HG02885 (cell line): Measurements from ENCODE around the gene TCEA2.

Experiments used
- ATAC-seq: cut with Tn5 transposase; IDR thresholded peaks from one replicate; pipeline ENCODE4 v1.9.1; 2021; ENCODE audit warnings: mild to moderate bottlenecking; ENCODE audit not compliant: unreplicated experiment, poor library complexity

The TCEA2 gene

DNA sequence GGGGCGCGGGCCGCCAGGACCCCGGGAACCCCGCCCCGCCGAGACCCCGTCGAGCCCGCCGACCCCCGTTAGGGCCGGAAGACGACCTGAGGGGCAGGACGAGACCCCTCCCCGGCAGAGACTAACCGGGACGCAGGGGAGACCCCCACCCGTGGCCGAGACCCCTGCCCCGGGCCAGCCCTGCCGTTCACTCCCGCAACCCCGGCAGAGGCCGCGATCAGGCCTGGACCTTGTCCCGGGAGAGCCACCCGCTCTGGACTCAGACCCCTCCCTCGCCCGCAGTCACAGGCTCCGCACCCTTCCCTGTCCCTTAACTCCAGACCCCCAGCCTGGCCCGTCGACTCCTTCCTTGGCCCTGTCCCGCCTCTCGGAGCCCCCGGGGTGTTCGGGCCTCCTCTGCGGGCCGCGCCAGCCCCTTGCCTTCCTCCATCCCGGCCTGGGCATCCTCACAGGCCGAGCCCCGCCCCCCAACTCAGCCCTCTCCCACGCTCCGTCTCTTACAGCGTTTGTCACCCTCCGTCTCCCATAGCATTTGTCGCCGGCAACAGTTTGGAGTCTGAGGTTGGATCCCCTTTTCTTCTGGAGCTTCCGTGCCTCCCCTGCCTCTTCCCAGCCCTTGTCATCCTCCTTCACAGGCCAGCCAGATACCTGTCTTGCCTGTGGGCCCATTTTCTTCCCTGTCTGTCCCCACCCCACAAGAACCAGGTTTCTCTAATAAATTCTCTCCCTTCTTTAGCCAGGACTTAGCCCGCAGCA lies 569 bp downstream of the TCEA2 start:
- no peak for ATAC-seq

DNA sequence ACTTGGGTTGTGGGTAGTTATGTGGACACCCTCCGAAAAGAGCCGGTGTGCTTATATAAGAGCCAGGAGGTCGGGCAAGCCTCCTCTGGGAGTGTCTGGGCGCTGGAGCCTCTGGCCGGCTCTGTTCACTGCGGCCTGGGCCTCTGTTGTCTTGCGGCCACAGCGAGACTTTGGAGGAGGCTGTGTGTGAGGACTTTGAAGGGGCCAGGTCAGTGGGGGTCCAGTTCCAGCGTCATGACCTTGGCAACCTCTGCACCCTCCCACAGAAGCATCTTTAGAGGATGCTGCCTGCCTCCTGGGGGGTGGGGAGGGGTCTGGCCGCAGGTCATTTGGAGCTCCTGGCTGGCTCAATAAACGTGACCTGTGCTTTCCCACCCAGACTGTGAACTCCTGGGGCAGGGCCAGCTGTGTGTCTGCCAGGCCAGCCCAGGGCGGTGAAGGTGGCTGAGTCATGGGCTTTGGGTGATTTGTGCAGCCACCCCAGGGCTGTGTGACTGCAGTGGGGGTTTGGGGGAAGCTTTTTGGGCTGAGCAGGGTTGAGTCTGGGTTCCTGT lies 1.2 kb downstream of the TCEA2 start:
- ATAC-seq, result no peak

- ATAC-seq, result no peak
Observed at GRCh38 chr20:64065062-64065973, 2.3 kb downstream of the TCEA2 start.

- no peak for ATAC-seq
Observed at GRCh38 chr20:64065974-64066343, 3.0 kb downstream of the TCEA2 start.

DNA sequence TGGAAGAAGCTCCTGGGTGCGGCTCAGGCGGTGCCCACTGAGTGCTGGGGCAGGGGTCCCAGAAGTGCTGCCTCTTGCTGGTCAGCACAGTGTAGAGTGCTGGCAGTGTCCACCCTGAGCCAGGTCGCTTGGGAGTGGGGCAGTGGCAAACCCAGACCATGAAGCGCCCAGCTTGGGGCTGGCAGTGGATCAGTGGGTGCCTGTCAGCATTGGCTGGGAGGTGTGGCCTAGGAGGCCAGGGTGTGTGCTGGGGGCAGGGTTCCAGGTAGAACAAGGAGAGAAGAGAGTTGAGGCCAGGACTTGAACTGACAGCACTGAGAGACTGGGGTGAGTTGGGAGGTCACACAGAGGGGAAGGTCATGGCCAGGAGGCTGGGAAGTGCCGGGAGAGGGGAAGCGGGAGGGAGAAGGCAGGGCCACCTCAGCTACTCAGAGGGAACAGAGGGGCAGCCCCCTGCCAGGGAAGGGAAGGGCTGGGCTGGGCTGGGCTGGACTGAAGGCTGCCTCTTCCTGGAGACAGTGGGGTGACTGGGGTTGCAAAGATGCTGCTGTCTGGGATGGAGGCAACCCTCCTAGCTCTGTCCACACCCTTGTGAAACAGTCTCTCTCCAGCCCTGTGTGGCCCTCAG lies 4.1 kb downstream of the TCEA2 start:
- ATAC-seq, result no peak

- ATAC-seq, result no peak
Observed at GRCh38 chr20:64067733-64068307, 4.8 kb downstream of the TCEA2 start.

GRCh38 chr20:64068386-64069208 lies 5.6 kb downstream of the TCEA2 start:
- no peak for ATAC-seq

GRCh38 chr20:64069209-64069613 lies 6.2 kb downstream of the TCEA2 start:
- ATAC-seq, result no peak

GRCh38 chr20:64069614-64070243 lies 6.7 kb downstream of the TCEA2 start:
- no peak for ATAC-seq

GRCh38 chr20:64070244-64070993 lies 7.4 kb downstream of the TCEA2 start:
- ATAC-seq, result no peak

- no peak for ATAC-seq
Observed at GRCh38 chr20:64071341-64072332, 8.6 kb downstream of the TCEA2 start.

DNA sequence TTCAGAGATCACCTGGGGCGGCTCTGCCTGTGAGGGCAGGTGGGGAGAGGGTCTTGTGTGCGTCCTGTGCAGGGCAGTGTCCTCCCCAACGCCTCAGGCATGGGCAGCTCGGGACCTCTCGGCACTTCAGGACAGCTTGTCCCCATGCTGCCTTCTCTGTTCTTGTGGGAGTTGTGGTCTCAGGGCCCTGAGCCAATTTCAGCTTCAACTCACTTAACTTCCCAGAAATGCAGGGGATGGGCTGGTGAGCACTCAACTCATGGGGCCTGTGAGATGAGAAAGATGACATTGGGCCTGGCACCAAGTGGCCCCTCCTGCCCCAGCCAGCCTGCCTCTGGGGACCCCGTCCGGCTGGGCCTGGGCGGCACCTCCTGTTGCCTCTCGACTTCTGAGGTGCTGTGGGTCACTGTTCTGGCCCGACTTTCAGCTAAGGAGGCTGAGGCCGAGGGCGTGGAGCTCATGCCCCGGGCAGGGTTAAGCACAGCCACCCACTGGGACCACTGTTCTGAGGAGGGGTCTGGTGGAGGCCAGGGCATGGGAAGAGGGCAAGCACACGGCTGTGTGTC lies 9.6 kb downstream of the TCEA2 start:
- no peak for ATAC-seq

DNA sequence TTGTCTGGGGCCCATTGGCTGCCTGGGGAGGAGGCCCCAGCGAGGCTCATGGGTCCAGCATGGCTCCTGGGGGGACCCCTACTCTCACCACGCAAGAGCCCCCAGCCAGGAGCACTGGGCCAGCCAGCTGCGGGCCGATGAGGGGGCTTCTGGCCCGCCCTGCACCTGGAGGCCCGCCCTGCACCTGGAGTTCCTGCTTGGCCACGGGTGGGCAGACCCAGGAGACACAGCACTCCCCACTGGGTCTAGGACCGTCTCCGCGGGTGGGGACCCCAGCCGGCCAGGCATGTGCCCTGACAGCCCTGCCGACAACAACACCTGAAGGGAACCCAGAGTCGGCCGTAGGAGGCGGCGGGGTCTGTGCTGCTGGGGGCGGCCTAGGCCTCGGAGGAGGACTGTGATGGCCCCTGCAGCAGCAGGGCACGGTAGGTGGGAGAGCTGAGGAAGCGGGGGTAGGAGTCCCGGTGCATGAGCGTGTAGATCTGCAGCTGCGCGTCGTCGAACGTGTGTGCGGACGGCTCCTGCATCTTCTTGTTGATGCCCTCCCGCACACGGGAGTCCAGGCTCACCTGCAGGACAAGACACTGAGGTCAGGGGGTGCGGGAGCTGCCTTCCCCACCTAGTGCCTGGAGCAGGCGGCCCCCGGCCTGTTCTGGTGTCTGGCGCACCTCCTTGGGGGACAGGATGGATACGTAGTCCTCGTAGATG lies 10.6 kb downstream of the TCEA2 start:
- ATAC-seq, result no peak

DNA sequence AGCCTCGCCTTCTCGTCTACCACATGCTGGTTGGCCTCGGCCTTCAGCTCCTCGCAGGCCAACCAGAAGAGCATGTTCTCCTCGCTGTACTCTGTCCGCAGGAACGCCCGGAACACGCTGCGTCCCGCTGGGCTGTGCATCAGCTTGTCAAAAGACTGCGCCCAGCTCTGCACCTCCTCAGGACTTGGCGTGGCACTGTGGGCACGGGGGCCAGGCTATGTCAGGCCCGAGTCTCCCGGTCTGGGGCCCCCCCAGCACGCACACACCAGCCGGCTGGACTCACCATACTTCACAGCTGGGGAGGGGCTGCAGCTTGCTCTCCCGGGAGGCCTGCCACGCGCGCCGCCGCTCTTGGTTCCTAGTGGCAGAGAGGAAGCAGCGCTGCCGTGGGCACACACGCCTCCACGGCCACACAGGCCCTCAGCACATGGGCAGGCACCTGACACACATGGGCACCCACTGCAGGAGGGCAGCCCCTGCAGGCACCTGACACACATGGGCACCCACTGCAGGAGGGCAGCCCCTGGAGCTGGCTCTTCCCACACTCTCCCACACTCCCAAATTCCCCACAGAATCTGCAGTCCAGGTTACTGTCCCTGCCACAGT lies 11.3 kb downstream of the TCEA2 start:
- ATAC-seq, result no peak

DNA sequence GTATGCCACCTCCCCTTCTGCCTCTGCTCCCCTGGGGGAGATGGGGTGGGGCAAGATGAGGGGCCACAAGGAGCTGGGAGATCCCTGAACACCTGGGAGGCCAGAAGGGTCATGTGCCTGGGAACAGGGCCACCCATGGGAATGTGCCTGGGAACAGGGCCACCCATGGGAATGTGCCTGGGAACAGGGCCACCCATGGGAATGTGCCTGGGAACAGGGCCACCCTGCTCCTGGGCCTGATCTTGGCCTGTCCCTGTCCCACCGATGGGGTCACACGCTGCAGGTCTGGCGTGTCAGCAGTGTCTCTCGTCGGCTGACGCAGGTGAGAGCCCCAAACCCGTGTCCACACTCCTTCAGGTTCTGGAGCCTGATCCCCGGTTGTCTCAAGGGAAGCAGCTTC lies 12.0 kb downstream of the TCEA2 start:
- no peak for ATAC-seq

DNA sequence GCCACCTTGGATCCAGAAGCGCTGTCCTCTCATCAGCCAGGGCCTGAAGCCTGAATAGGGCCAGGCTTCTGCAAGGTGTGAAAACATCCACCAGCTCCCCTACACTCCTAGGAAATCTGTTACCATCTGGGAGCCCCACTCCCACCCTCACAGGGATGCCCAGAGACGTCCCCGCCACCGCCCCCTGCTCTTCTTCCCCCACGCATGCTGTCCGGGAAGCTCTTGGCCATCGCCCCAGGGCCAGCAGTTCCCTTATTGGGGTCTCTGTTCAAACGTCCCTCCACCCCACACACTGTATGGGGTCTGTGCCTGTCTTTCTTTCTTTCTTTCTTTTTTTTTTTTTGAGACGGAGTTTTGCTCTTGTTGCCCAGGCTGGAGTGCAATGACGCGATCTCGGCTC lies 12.6 kb downstream of the TCEA2 start:
- no peak for ATAC-seq
